HEK293 (cell line): ENCODE data around the gene ALDH18A1.

Experiments
- CTCF ChIA-PET: fragments of 350-600 bp; formaldehyde crosslinking; extraction: SDS; loops from one replicate; lab custom pipeline; 2021; ENCODE audit warnings: antibody characterized with exemption; lab: Yijun Ruan, JAX
- POLR2A ChIA-PET: fragments of 300-600 bp; formaldehyde crosslinking; extraction: SDS; loops from one replicate; lab custom pipeline; 2020; ENCODE audit warnings: antibody characterized with exemption, inconsistent platforms; lab: Yijun Ruan, JAX
- H3K27ac ChIP-seq: fragments of 200-500 bp; sonication (Bioruptor generic); 2 replicates; pipeline ENCODE4 v1.5.1; 2014; ENCODE audit warnings: low read depth, low read length, control low read depth, inconsistent platforms; ENCODE audit errors: extremely low read depth
- H3K36me3 ChIP-seq, 2 experiments: fragments of 200-500 bp in 1 of 2; sonication (Bioruptor generic) in 1 of 2; 1 replicate in 1 of 2; 2 replicates in 1 of 2; pipeline ENCODE4 v1.5.1; 2014 to 2017; ENCODE audit warnings: inconsistent platforms in 2 of 2, low read length in 2 of 2; ENCODE audit not compliant: control insufficient read depth in 2 of 2, insufficient read depth in 1 of 2
- H3K4me1 ChIP-seq: fragments of 200-500 bp; sonication (Bioruptor generic); 2 replicates; pipeline ENCODE4 v1.5.1; 2014; ENCODE audit warnings: mild to moderate bottlenecking, low read length, inconsistent platforms; ENCODE audit not compliant: control insufficient read depth, insufficient read depth
- H3K4me3 ChIP-seq: 2 replicates; pipeline ENCODE4 v1.5.1; 2011; ENCODE audit warnings: low read depth, mild to moderate bottlenecking, control low read depth, low read length, moderate library complexity
- H3K9me3 ChIP-seq: fragments of 200-500 bp; sonication (Bioruptor generic); 2 replicates; pipeline ENCODE4 v1.5.1; 2014; ENCODE audit warnings: low read depth, low read length, inconsistent platforms; ENCODE audit not compliant: control insufficient read depth, insufficient read depth
- ATF2 ChIP-seq: fragments of 450-650 bp; formaldehyde crosslinking; IDR thresholded peaks from 2 replicates; pipeline ENCODE4 v1.5.1; 2016; ENCODE audit warnings: missing biosample characterization, missing genetic modification characterization, low read depth
- EGR2 ChIP-seq: fragments of 450-650 bp; formaldehyde crosslinking; IDR thresholded peaks from 2 replicates; pipeline ENCODE4 v1.5.1; 2016; ENCODE audit warnings: low read depth, missing biosample characterization, missing genetic modification characterization
- GFI1B ChIP-seq: fragments of 450-650 bp; formaldehyde crosslinking; IDR thresholded peaks from 2 replicates; pipeline ENCODE4 v1.5.1; 2016; ENCODE audit warnings: missing biosample characterization, missing genetic modification characterization
- GLIS2 ChIP-seq: fragments of 450-650 bp; formaldehyde crosslinking; IDR thresholded peaks from 2 replicates; pipeline ENCODE4 v1.5.1; 2016; ENCODE audit warnings: missing biosample characterization, missing genetic modification characterization
- KLF1 ChIP-seq: fragments of 450-650 bp; formaldehyde crosslinking; IDR thresholded peaks from 2 replicates; pipeline ENCODE4 v1.5.1; 2016; ENCODE audit warnings: missing biosample characterization, missing genetic modification characterization
- KLF9 ChIP-seq: fragments of 450-650 bp; formaldehyde crosslinking; IDR thresholded peaks from 2 replicates; pipeline ENCODE4 v1.5.1; 2016; ENCODE audit warnings: missing biosample characterization, missing genetic modification characterization, low read depth
- PRDM2 ChIP-seq: fragments of 450-650 bp; formaldehyde crosslinking; IDR thresholded peaks from 2 replicates; pipeline ENCODE4 v1.5.1; 2016; ENCODE audit warnings: missing biosample characterization, missing genetic modification characterization, borderline replicate concordance
- SCRT2 ChIP-seq: fragments of 450-650 bp; formaldehyde crosslinking; IDR thresholded peaks from 2 replicates; pipeline ENCODE4 v1.5.1; 2016; ENCODE audit warnings: missing biosample characterization, missing genetic modification characterization
- YY1 ChIP-seq: fragments of 450-650 bp; formaldehyde crosslinking; IDR thresholded peaks from 2 replicates; pipeline ENCODE4 v1.5.1; 2018; ENCODE audit warnings: missing biosample characterization, missing genetic modification characterization
- ZNF133 ChIP-seq: fragments of 450-650 bp; formaldehyde crosslinking; IDR thresholded peaks from 2 replicates; pipeline ENCODE4 v1.5.1; 2016; ENCODE audit warnings: missing biosample characterization, missing genetic modification characterization
- ZNF155 ChIP-seq: fragments of 450-650 bp; formaldehyde crosslinking; IDR thresholded peaks from 2 replicates; pipeline ENCODE4 v1.5.1; 2016; ENCODE audit warnings: missing biosample characterization, missing genetic modification characterization
- ZNF214 ChIP-seq: fragments of 450-650 bp; formaldehyde crosslinking; IDR thresholded peaks from 2 replicates; pipeline ENCODE4 v1.5.1; 2017; ENCODE audit warnings: missing biosample characterization, mild to moderate bottlenecking, missing genetic modification characterization, borderline replicate concordance
- ZNF239 ChIP-seq: fragments of 450-650 bp; formaldehyde crosslinking; IDR thresholded peaks from 2 replicates; pipeline ENCODE4 v1.5.1; 2016; ENCODE audit warnings: missing biosample characterization, missing genetic modification characterization
- ZNF529 ChIP-seq: fragments of 450-650 bp; formaldehyde crosslinking; IDR thresholded peaks from 2 replicates; pipeline ENCODE4 v1.5.1; 2017; ENCODE audit warnings: missing genetic modification characterization, missing biosample characterization; ENCODE audit not compliant: insufficient replicate concordance
- ZNF558 ChIP-seq: fragments of 450-650 bp; formaldehyde crosslinking; IDR thresholded peaks from 2 replicates; pipeline ENCODE4 v1.5.1; 2016; ENCODE audit warnings: missing biosample characterization, missing genetic modification characterization
- ZNF626 ChIP-seq: fragments of 450-650 bp; sonication (Bioruptor Pico); formaldehyde crosslinking; IDR thresholded peaks from 2 replicates; pipeline ENCODE4 v1.5.1; 2018; ENCODE audit warnings: missing biosample characterization, missing genetic modification characterization, inconsistent platforms
- ZNF701 ChIP-seq: fragments of 450-650 bp; formaldehyde crosslinking; IDR thresholded peaks from 2 replicates; pipeline ENCODE4 v1.5.1; 2016; ENCODE audit warnings: missing biosample characterization, missing genetic modification characterization
- ZNF791 ChIP-seq: fragments of 450-650 bp; formaldehyde crosslinking; IDR thresholded peaks from 2 replicates; pipeline ENCODE4 v1.5.1; 2016; ENCODE audit warnings: missing biosample characterization, missing genetic modification characterization
- ZSCAN30 ChIP-seq: fragments of 450-650 bp; IDR thresholded peaks from 2 replicates; pipeline ENCODE4 v1.5.1; 2018; ENCODE audit warnings: missing biosample characterization, mild to moderate bottlenecking, missing genetic modification characterization, moderate library complexity
- ZSCAN4 ChIP-seq: fragments of 450-650 bp; formaldehyde crosslinking; IDR thresholded peaks from 2 replicates; pipeline ENCODE4 v1.5.1; 2017; ENCODE audit warnings: missing biosample characterization, missing genetic modification characterization

ALDH18A1 gene

GRCh38 chr10:95560278-95561176, 96.0 kb downstream of the ALDH18A1 start (continued):
- TF ChIP-seq ZSCAN30 (tag by site-specific recombination) (peak; percentile 7; the same call in 1 of the 2 replicates), YY1 (tag by site-specific recombination) (no peak; the same call in 1 of the 2 replicates), GFI1B (tag by site-specific recombination) (no peak), ZNF701 (tag by site-specific recombination) (no peak), ZNF626 (tag by site-specific recombination) (no peak)

GRCh38 chr10:95559896-95560277, 96.6 kb downstream of the ALDH18A1 start:
- POLR2A ChIA-PET, result interaction anchor here (0.6 to 0.7 kb wide), 2 partner anchors 44 to 200 kb away, joined by 4 to 6 read pairs; no protein-coding TSS in a partner anchor
- Histone ChIP-seq H3K4me3 (no peak overlapping the region), H3K27ac (no peak overlapping the region), H3K9me3 (no peaks in the 10 kb centered on the region), H3K36me3 (no peaks in the 10 kb centered on the region), H3K4me1 (peaks cover 4% of the 10 kb centered on the region; the same call in 1 of the 2 replicates)
- no peak for TF ChIP-seq ZNF791 (tag by site-specific recombination)
- no peak for TF ChIP-seq ZNF239 (tag by site-specific recombination)
- no peak for TF ChIP-seq ZNF529 (tag by site-specific recombination)
- no peak for TF ChIP-seq ZNF133 (tag by site-specific recombination)
- no peak for TF ChIP-seq ZNF558
- TF ChIP-seq PRDM2, result no peak
- no peak for TF ChIP-seq ZNF214
- TF ChIP-seq EGR2 (tag by site-specific recombination), result 0 out of 2 replicates have a peak, but pooled peaks have one; percentile 1
- TF ChIP-seq ZNF155, result no peak
- no peak for TF ChIP-seq KLF1 (tag by site-specific recombination)
- no peak for TF ChIP-seq ZSCAN30 (tag by site-specific recombination)
- TF ChIP-seq ZSCAN4 (tag by site-specific recombination), result no peak
- TF ChIP-seq ATF2 (tag by site-specific recombination), result no peak
- TF ChIP-seq KLF9 (tag by site-specific recombination), result 0 out of 2 replicates have a peak, but pooled peaks have one; percentile 0
- TF ChIP-seq GLIS2 (tag by site-specific recombination), result 0 out of 2 replicates have a peak, but pooled peaks have one; percentile 1
- no peak for TF ChIP-seq SCRT2 (tag by site-specific recombination)
- CTCF ChIA-PET, result interaction anchor here (1.3 to 2.3 kb wide), 2 partner anchors 114 to 185 kb away, joined by 3 to 12 read pairs; no protein-coding TSS in a partner anchor
